Measurements from ENCODE around the gene KCNA1.

KCNA1 gene

GRCh38 chr12:4911316-4911994 lies 1.8 kb downstream of the KCNA1 start:
- DNase-seq (ENCODE audit: low read depth), result no peak

- no peak for DNase-seq (ENCODE audit: low read depth)
These were observed 5.0 kb downstream of the KCNA1 start for GRCh38 chr12:4914720-4915119.

GRCh38 chr12:4915752-4916151 lies 6.0 kb downstream of the KCNA1 start:
- no peak for DNase-seq (ENCODE audit: low read depth)

- no peak for DNase-seq (ENCODE audit: low read depth)
These were observed 9.4 kb downstream of the KCNA1 start for GRCh38 chr12:4918950-4919660.

- DNase-seq (ENCODE audit: low read depth), result no peak
These were observed 22.9 kb downstream of the KCNA1 start for GRCh38 chr12:4932576-4932975.

- no peak for DNase-seq (ENCODE audit: low read depth)
These were observed 23.7 kb downstream of the KCNA1 start for GRCh38 chr12:4933411-4933810.

GRCh38 chr12:4934407-4935035 lies 24.8 kb downstream of the KCNA1 start:
- no peak for DNase-seq (ENCODE audit: low read depth)

- no peak for DNase-seq (ENCODE audit: low read depth)
These were observed 29.2 kb downstream of the KCNA1 start for GRCh38 chr12:4938900-4939299.

GRCh38 chr12:4939418-4940023 lies 29.8 kb downstream of the KCNA1 start:
- no peak for DNase-seq (ENCODE audit: low read depth)

- no peak for DNase-seq (ENCODE audit: low read depth)
These were observed 33.6 kb downstream of the KCNA1 start for GRCh38 chr12:4943067-4943937.

- no peak for DNase-seq (ENCODE audit: low read depth)
These were observed 34.2 kb downstream of the KCNA1 start for GRCh38 chr12:4943938-4944284.

- no peak for DNase-seq (ENCODE audit: low read depth)
These were observed 37.5 kb downstream of the KCNA1 start for GRCh38 chr12:4947253-4947652.

GRCh38 chr12:4951083-4951482 lies 41.4 kb downstream of the KCNA1 start:
- DNase-seq (ENCODE audit: low read depth), result no peak

GRCh38 chr12:4951601-4952000 lies 41.9 kb downstream of the KCNA1 start:
- DNase-seq (ENCODE audit: low read depth), result no peak

GRCh38 chr12:4954621-4955354 lies 45.1 kb downstream of the KCNA1 start:
- DNase-seq (ENCODE audit: low read depth), result no peak

GRCh38 chr12:4956054-4956453 lies 46.3 kb downstream of the KCNA1 start:
- no peak for DNase-seq (ENCODE audit: low read depth)

- no peak for DNase-seq (ENCODE audit: low read depth)
These were observed 47.3 kb downstream of the KCNA1 start for GRCh38 chr12:4956968-4957367.

GRCh38 chr12:4957761-4958160 lies 48.1 kb downstream of the KCNA1 start:
- DNase-seq (ENCODE audit: low read depth), result no peak

- no peak for DNase-seq (ENCODE audit: low read depth)
These were observed 49.1 kb downstream of the KCNA1 start for GRCh38 chr12:4958697-4959375.

GRCh38 chr12:4959381-4959780 lies 49.7 kb downstream of the KCNA1 start:
- no peak for DNase-seq (ENCODE audit: low read depth)

GRCh38 chr12:4960030-4960429 lies 50.3 kb downstream of the KCNA1 start:
- no peak for DNase-seq (ENCODE audit: low read depth)

Data from stimulated activated CD8-positive, alpha-beta memory T cell treated with anti-CD3 and anti-CD28 coated beads, Interleukin-4, amount 100 ng/mL, for 24 hours (primary cell).